Suprapubic skin (tissue), 4 donors: ENCODE results near the gene GPR108. TPM values are rescaled to one million over a fixed set of nuclear protein-coding genes. Genes with fewer than 3 reads are reported as not detected.
"Not testable (repeated sequence)": the region's sequence is repeated elsewhere in the genome, so short reads cannot be mapped to it uniquely, and the experiment has no call there.

Source experiments
- DNase-seq, 2 donors: peaks; one replicate each; pipeline ENCODE4 v3.0.0-alpha.2; 2019; ENCODE audit warnings: low spot score in 2 of 2
- H3K27ac ChIP-seq: fragments of 200-600 bp; sonication (generic); one replicate; pipeline ENCODE4 v1.5.1; 2019
- H3K27me3 ChIP-seq: fragments of 200-600 bp; sonication (generic); one replicate; pipeline ENCODE4 v1.5.1; 2019
- H3K36me3 ChIP-seq: fragments of 200-600 bp; sonication (generic); one replicate; pipeline ENCODE4 v1.5.1; 2019
- H3K4me1 ChIP-seq: fragments of 200-600 bp; sonication (generic); one replicate; pipeline ENCODE4 v1.5.1; 2019
- H3K4me3 ChIP-seq: fragments of 200-600 bp; sonication (generic); one replicate; pipeline ENCODE4 v1.5.1; 2019; ENCODE audit warnings: mild to moderate bottlenecking
- H3K9me3 ChIP-seq: fragments of 200-600 bp; sonication (generic); one replicate; pipeline ENCODE4 v1.5.1; 2019
- CTCF ChIP-seq, 2 donors: fragments of 200-600 bp in 1 of 2; fragments of 450-650 bp in 1 of 2; sonication (generic) in 1 of 2; IDR thresholded peaks; one replicate each; pipeline ENCODE4 v1.5.1; 2016 to 2019; ENCODE audit warnings: antibody characterized with exemption in 2 of 2, mild to moderate bottlenecking in 1 of 2, moderate library complexity in 1 of 2
- EP300 ChIP-seq: sonication (generic); formaldehyde crosslinking; IDR thresholded peaks from one replicate; pipeline ENCODE4 v1.6.1; 2017; ENCODE audit warnings: antibody characterized with exemption
- POLR2A ChIP-seq, 2 donors: fragments of 450-650 bp; IDR thresholded peaks; one replicate each; pipeline ENCODE4 v1.6.1; 2017; ENCODE audit warnings: antibody characterized with exemption in 2 of 2, mild to moderate bottlenecking in 2 of 2, moderate library complexity in 2 of 2
- POLR2AphosphoS5 ChIP-seq, 3 donors: sonication (generic); formaldehyde crosslinking; IDR thresholded peaks; one replicate each; pipeline ENCODE4 v1.6.1; 2017; ENCODE audit warnings: antibody characterized with exemption in 3 of 3
- WGBS: methylation state at CpG from one replicate; pipeline ENCODE4 v1.1.5; 2018; 5-methylcytosine and 5-hydroxymethylcytosine counted together
- total RNA-seq, 4 donors: library from RNA; depleted of rRNA; stranded (reverse); fragments of >200 nt; gene quantifications; one replicate each; pipeline ENCODE4 v1.1.0, GENCODE V29; 2016

GPR108 gene
- 10 to 100 TPM; 52.9 to 72.7 (median 60.7) TPM for total RNA-seq

GRCh38 chr19:6737284-6737872 lies at the start of gene GPR108:
GPR108 (minus strand) TSS chr19:6737580; CDS start chr19:6737576, 4 bp downstream.
- Histone ChIP-seq H3K4me3 (peak within 1 kb of the TSS; percentile 93), H3K9me3 (no peaks in the 10 kb centered on the region), H3K27me3 (no peaks in the 10 kb centered on the region), H3K27ac (peak within 1 kb of the TSS; percentile 95), H3K4me1 (peaks cover 44% of the 10 kb centered on the region), H3K36me3 (peaks cover 19% of the 10 kb centered on the region)
- WGBS, result 0% methylated on average over 36 of the region's 55 CpGs
- TF ChIP-seq EP300 (no peak), POLR2AphosphoS5 (IDR thresholded peaks at IDR 0.05) (peak in 2 of 3 donors; percentile 78 to 84)
- DNase-seq, result peak; percentile 100

- 56% methylated on average over 4 of the region's 4 CpGs for WGBS
- no peaks in the 10 kb centered on the region for H3K36me3 ChIP-seq
- no peak for DNase-seq
- no peak overlapping the region for H3K4me3 ChIP-seq
- TF ChIP-seq POLR2A (IDR thresholded peaks at IDR 0.05) (no peak), CTCF (IDR thresholded peaks at IDR 0.05) (no peak), EP300 (no peak), POLR2AphosphoS5 (IDR thresholded peaks at IDR 0.05) (no peak)
- no peak overlapping the region for H3K27ac ChIP-seq
- H3K4me1 ChIP-seq, result no peaks in the 10 kb centered on the region
- H3K9me3 ChIP-seq, result no peaks in the 10 kb centered on the region
- no peaks in the 10 kb centered on the region for H3K27me3 ChIP-seq
Measured at GRCh38 chr19:6779206-6779605, 41.8 kb upstream of the GPR108 start.

GRCh38 chr19:6778386-6778785 lies 41.0 kb upstream of the GPR108 start:
- no peak overlapping the region for H3K27ac ChIP-seq
- DNase-seq, result no peak
- no peaks in the 10 kb centered on the region for H3K36me3 ChIP-seq
- H3K27me3 ChIP-seq, result no peaks in the 10 kb centered on the region
- H3K4me3 ChIP-seq, result no peak overlapping the region
- no peaks in the 10 kb centered on the region for H3K4me1 ChIP-seq
- 73% methylated on average over 4 of the region's 4 CpGs for WGBS
- no peaks in the 10 kb centered on the region for H3K9me3 ChIP-seq
- TF ChIP-seq EP300 (no peak), POLR2AphosphoS5 (IDR thresholded peaks at IDR 0.05) (no peak), POLR2A (IDR thresholded peaks at IDR 0.05) (no peak), CTCF (IDR thresholded peaks at IDR 0.05) (no peak)

DNA sequence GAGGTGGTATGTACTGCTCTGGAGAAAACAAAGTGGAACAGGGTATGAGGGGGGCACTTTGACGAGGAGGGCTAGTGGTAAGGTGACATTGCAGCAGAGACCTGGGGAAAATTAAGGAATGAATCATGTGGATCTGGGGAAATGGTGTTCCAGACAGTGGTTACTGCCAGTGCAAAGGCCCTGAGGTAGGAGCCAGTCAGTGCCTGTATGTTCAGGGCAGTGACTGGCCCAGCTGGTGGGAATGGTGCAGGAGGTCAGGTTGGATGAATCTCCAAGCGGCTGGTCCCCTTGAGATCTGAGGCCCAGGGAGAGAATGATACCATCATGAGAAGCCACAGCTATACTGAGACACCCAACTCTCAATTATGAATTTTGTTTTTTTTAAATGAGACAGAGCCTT lies 40.1 kb upstream of the GPR108 start:
- TF ChIP-seq POLR2A (IDR thresholded peaks at IDR 0.05), result no peak
- no peak for TF ChIP-seq POLR2AphosphoS5 (IDR thresholded peaks at IDR 0.05)
- TF ChIP-seq CTCF (IDR thresholded peaks at IDR 0.05), result no peak
- TF ChIP-seq EP300, result no peak
- Histone ChIP-seq H3K4me1 (no peaks in the 10 kb centered on the region), H3K4me3 (no peak overlapping the region), H3K27me3 (no peaks in the 10 kb centered on the region), H3K27ac (no peak overlapping the region), H3K36me3 (no peaks in the 10 kb centered on the region), H3K9me3 (no peaks in the 10 kb centered on the region)
- 73% methylated on average over 2 of the region's 2 CpGs for WGBS
- no peak for DNase-seq

DNA sequence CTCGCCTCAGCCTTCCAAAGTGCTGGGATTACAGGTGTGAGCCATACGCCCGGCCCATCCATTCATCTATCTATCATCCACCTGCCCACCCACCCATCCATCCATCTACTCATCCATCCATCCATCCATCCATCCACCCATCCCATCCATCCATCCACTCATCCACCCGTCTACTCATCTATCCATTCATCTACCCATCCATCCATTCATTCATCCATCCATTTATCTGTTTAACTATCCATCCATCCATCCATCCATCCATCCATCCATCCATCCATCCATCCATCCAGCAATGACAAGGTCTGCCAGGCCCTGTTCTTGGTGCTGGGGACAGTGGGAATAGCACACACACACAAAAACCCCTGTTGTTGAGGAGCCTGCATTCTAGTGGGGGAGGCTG lies 39.6 kb upstream of the GPR108 start:
- H3K27me3 ChIP-seq, result no peaks in the 10 kb centered on the region
- 85% methylated on average over 4 of the region's 4 CpGs for WGBS
- no peak overlapping the region for H3K4me3 ChIP-seq
- H3K27ac ChIP-seq, result no peak overlapping the region
- DNase-seq, result no peak
- H3K4me1 ChIP-seq, result no peaks in the 10 kb centered on the region
- no peaks in the 10 kb centered on the region for H3K36me3 ChIP-seq
- TF ChIP-seq POLR2A (IDR thresholded peaks at IDR 0.05), result no peak
- no peak for TF ChIP-seq POLR2AphosphoS5 (IDR thresholded peaks at IDR 0.05)
- TF ChIP-seq CTCF (IDR thresholded peaks at IDR 0.05), result no peak
- TF ChIP-seq EP300, result no peak
- H3K9me3 ChIP-seq, result no peaks in the 10 kb centered on the region

GRCh38 chr19:6776045-6776444 lies 38.7 kb upstream of the GPR108 start:
- not testable (repeated sequence) for DNase-seq, H3K9me3 ChIP-seq, H3K27ac ChIP-seq, H3K4me3 ChIP-seq, H3K36me3 ChIP-seq, H3K4me1 ChIP-seq, H3K27me3 ChIP-seq
